ENCODE measurements around the gene KHDRBS2.

- TF ChIP-seq CTCF (IDR thresholded peaks at IDR 0.05) (no peak), POLR2AphosphoS5 (IDR thresholded peaks at IDR 0.05) (no peak)
Observed at GRCh38 chr6:62059901-62060300, 226.1 kb downstream of the KHDRBS2 start.

All from breast epithelium (tissue), 3 donors.